IPS-20b (cell line): ENCODE data around the gene IGSF8.
"Not testable (repeated sequence)": the region's sequence is repeated elsewhere in the genome, so short reads cannot be mapped to it uniquely, and the experiment has no call there.

Experiments
- H3K27ac ChIP-seq: one replicate; pipeline ENCODE4 v1.5.1; 2013; ENCODE audit warnings: low read length
- H3K27me3 ChIP-seq: 2 replicates; pipeline ENCODE4 v1.6.1; 2013; ENCODE audit warnings: mild to moderate bottlenecking, low read length, inconsistent platforms; ENCODE audit not compliant: insufficient read depth
- H3K36me3 ChIP-seq: 2 replicates; pipeline ENCODE4 v1.6.1; 2013; ENCODE audit warnings: low read depth, mild to moderate bottlenecking, inconsistent platforms, low read length, moderate library complexity; ENCODE audit not compliant: insufficient read depth
- H3K4me1 ChIP-seq: 2 replicates; pipeline ENCODE4 v1.6.1; 2013; ENCODE audit warnings: mild to moderate bottlenecking, control low read depth, inconsistent platforms, low read length, moderate library complexity; ENCODE audit not compliant: insufficient read depth
- H3K4me3 ChIP-seq: 2 replicates; pipeline ENCODE4 v1.5.1; 2013; ENCODE audit warnings: mild to moderate bottlenecking, low read length, inconsistent platforms
- H3K9ac ChIP-seq: 2 replicates; pipeline ENCODE4 v1.6.1; 2013; ENCODE audit warnings: low read depth, mild to moderate bottlenecking, inconsistent platforms, low read length, moderate library complexity
- H3K9me3 ChIP-seq: 2 replicates; pipeline ENCODE4 v1.6.1; 2013; ENCODE audit warnings: mild to moderate bottlenecking, low read depth, low read length, inconsistent platforms; ENCODE audit not compliant: insufficient read depth

IGSF8 gene

GRCh38 chr1:160053548-160054365 lies 44.7 kb downstream of the IGSF8 start:
- Histone ChIP-seq H3K27ac (no peak overlapping the region), H3K27me3 (peaks cover 8% of the 10 kb centered on the region; the same call in 1 of the 2 replicates), H3K9me3 (no peaks in the 10 kb centered on the region), H3K9ac (no peak overlapping the region), H3K4me1 (peaks cover 6% of the 10 kb centered on the region), H3K36me3 (no peaks in the 10 kb centered on the region), H3K4me3 (no peak overlapping the region)

DNA sequence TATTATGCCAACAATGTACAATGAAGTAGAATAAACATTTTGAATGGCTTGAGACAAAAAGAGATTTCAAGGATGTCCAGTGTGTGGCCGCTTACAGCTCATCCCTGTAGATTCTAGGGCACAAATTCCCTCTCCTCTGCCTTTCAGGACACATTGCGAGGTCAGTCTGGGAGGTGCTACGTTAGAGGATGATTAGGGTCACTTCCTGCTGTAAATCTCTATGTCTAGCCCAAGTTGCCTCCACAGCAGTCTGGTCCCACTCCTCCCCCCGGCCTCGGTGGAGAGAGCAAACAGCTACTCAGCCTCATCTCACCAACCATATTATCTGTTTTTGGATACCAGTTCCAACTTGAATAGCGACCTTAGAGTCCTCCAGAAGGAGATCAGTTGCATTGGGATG lies 45.5 kb downstream of the IGSF8 start:
- H3K9ac ChIP-seq: no peak overlapping the region

DNA sequence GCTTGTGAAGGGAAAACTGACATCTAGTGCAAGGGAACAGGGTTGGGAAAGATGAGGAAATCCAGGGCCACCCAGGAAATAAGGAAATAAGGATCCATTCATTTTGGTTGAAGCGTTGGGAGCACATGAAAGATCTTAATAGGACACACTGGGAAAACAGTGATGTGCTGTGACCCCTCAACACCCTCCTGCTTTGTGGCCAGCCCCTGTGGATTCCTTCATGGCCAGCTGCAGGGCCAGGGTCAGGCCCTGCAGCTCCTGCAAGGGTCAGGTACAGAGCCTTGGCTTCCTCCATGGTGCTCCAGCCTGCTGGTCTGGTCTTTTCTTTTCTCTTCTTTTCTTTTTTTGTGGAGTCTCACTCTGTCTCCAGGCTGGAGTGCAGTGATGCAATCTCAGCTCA lies 47.8 kb downstream of the IGSF8 start:
- H3K27me3 ChIP-seq: peaks cover 14% of the 10 kb centered on the region
- H3K4me3 ChIP-seq: no peak overlapping the region
- H3K9me3 ChIP-seq: no peaks in the 10 kb centered on the region
- H3K9ac ChIP-seq: no peak overlapping the region
- no peaks in the 10 kb centered on the region for H3K36me3 ChIP-seq
- H3K27ac ChIP-seq: no peak overlapping the region
- peaks cover 19% of the 10 kb centered on the region for H3K4me1 ChIP-seq

More for the DNA sequence above, 45.5 kb downstream of the IGSF8 start:
- peaks cover 14% of the 10 kb centered on the region for H3K4me1 ChIP-seq
- H3K27me3 ChIP-seq: peaks cover 8% of the 10 kb centered on the region; the same call in 1 of the 2 replicates
- H3K4me3 ChIP-seq: no peak overlapping the region
- no peak overlapping the region for H3K27ac ChIP-seq
- H3K9me3 ChIP-seq: no peaks in the 10 kb centered on the region
- no peaks in the 10 kb centered on the region for H3K36me3 ChIP-seq

DNA sequence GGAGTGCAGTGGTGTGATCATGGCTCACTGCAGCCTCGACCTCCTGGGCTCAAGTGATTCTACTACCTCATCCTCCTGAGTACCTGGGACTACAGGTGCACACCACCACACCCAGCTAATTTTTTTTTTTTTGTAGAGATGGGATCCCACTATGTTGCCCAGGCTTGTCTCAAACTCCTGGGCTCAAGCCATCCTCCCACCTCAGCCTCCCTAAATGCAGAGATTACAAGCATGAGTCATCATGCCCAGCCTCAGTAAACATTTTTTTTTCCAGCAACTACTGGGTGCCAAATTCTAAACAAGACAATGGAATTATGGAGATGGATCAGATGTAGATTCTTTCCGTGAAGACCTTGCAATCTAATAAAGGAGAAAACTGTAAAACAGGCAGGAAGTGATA lies 48.2 kb downstream of the IGSF8 start:
- H3K36me3 ChIP-seq, H3K9ac ChIP-seq, H3K4me3 ChIP-seq, H3K27ac ChIP-seq, H3K9me3 ChIP-seq: not testable (repeated sequence)
- Histone ChIP-seq H3K27me3 (peaks cover 16% of the 10 kb centered on the region), H3K4me1 (peaks cover 19% of the 10 kb centered on the region)

GRCh38 chr1:160049101-160049500 lies 49.3 kb downstream of the IGSF8 start:
- H3K4me3 ChIP-seq: no peak overlapping the region
- no peaks in the 10 kb centered on the region for H3K36me3 ChIP-seq
- H3K9me3 ChIP-seq: no peaks in the 10 kb centered on the region
- H3K27me3 ChIP-seq: peaks cover 16% of the 10 kb centered on the region
- peaks cover 19% of the 10 kb centered on the region for H3K4me1 ChIP-seq
- no peak overlapping the region for H3K27ac ChIP-seq
- H3K9ac ChIP-seq: peak overlapping the region; percentile 22; the same call in 1 of the 2 replicates

GRCh38 chr1:160048335-160048734 lies 50.1 kb downstream of the IGSF8 start:
- peaks cover 16% of the 10 kb centered on the region for H3K27me3 ChIP-seq
- no peak overlapping the region; the same call in 1 of the 2 replicates for H3K4me3 ChIP-seq
- no peaks in the 10 kb centered on the region for H3K36me3 ChIP-seq
- H3K4me1 ChIP-seq: peaks cover 19% of the 10 kb centered on the region
- peak overlapping the region; percentile 22; the same call in 1 of the 2 replicates for H3K9ac ChIP-seq
- no peaks in the 10 kb centered on the region for H3K9me3 ChIP-seq
- no peak overlapping the region for H3K27ac ChIP-seq

GRCh38 chr1:160047111-160047991 lies 51.1 kb downstream of the IGSF8 start:
- peak overlapping the region; percentile 22; the same call in 1 of the 2 replicates for H3K9ac ChIP-seq
- H3K9me3 ChIP-seq: no peaks in the 10 kb centered on the region
- no peak overlapping the region for H3K27ac ChIP-seq
- H3K4me1 ChIP-seq: peaks cover 19% of the 10 kb centered on the region
- peaks cover 14% of the 10 kb centered on the region for H3K27me3 ChIP-seq
- H3K4me3 ChIP-seq: peak overlapping the region; percentile 38; the same call in 1 of the 2 replicates
- no peaks in the 10 kb centered on the region for H3K36me3 ChIP-seq

GRCh38 chr1:160046494-160047110 lies 51.8 kb downstream of the IGSF8 start:
- H3K9me3 ChIP-seq: no peaks in the 10 kb centered on the region
- H3K9ac ChIP-seq: peak overlapping the region; percentile 22; the same call in 1 of the 2 replicates
- no peak overlapping the region for H3K27ac ChIP-seq
- peaks cover 19% of the 10 kb centered on the region for H3K4me1 ChIP-seq
- H3K36me3 ChIP-seq: no peaks in the 10 kb centered on the region
- peaks cover 11% of the 10 kb centered on the region for H3K27me3 ChIP-seq
- H3K4me3 ChIP-seq: peak overlapping the region; percentile 38; the same call in 1 of the 2 replicates

DNA sequence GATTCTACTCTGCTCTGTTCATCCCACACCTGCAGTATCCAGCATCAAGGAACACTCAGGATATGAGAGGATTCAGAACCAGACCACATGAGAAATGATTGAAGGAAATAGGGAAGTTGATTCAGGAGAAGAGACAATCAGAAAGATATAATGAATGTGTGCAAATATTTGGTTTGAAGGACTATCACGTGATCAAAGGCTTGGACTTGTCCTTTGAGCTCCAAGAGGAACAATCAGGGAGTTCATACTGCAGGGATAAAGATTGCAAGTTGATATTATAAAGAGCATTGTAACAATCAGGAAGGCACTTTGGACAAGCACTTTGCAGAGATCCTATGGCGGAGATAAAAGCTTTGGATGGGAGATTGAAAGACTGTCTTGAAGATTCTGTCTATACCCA lies 52.8 kb downstream of the IGSF8 start:
- no peak overlapping the region for H3K4me3 ChIP-seq
- H3K36me3 ChIP-seq: no peaks in the 10 kb centered on the region
- peaks cover 11% of the 10 kb centered on the region for H3K27me3 ChIP-seq
- H3K4me1 ChIP-seq: peaks cover 19% of the 10 kb centered on the region
- no peaks in the 10 kb centered on the region for H3K9me3 ChIP-seq
- H3K9ac ChIP-seq: no peak overlapping the region
- no peak overlapping the region for H3K27ac ChIP-seq

DNA sequence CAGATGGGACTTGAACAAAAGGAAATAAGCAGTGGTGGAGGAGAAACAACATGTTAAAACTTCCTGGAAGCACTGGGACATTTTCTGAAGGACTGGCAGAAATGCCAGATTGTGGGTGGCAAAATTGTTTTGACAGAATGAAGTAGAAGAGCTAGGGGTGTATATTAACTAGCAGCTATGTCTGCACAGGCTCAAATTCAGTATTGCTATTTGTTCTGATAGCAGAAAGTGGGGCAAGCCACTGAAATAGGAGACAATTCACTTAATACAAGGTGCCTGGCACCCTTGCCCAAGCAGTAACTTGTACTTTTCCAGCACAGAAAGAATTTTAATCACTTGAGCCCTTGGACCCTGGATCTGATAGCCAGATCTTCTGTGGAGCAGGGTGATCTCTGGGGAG lies 54.9 kb downstream of the IGSF8 start:
- no peak overlapping the region for H3K4me3 ChIP-seq
- H3K9me3 ChIP-seq: no peaks in the 10 kb centered on the region
- no peak overlapping the region for H3K9ac ChIP-seq
- H3K27me3 ChIP-seq: peaks cover 11% of the 10 kb centered on the region
- H3K36me3 ChIP-seq: no peaks in the 10 kb centered on the region
- H3K27ac ChIP-seq: no peak overlapping the region
- H3K4me1 ChIP-seq: peaks cover 12% of the 10 kb centered on the region; the same call in 1 of the 2 replicates
